Activated naive CD8-positive, alpha-beta T cell treated with anti-CD3 and anti-CD28 coated beads, Interleukin-2, amount 50 U/mL, for 24 hours (primary cell): ENCODE measurements around the gene SNAP47.

Experiments
- ATAC-seq: fragments of 150-1000 bp; cut with Tn5 transposase; one replicate; pipeline ENCODE4 v1.10.0; 2021
- DNase-seq: peaks from one replicate; pipeline ENCODE4 v3.0.0; 2021
- H3K27ac Mint-ChIP-seq: one replicate; pipeline ENCODE4 v1.8.0; 2021; ENCODE audit warnings: mild to moderate bottlenecking, mixed read lengths
- H3K27me3 Mint-ChIP-seq: one replicate; pipeline ENCODE4 v1.8.0; 2021; ENCODE audit warnings: mixed read lengths
- H3K36me3 Mint-ChIP-seq: one replicate; pipeline ENCODE4 v1.8.0; 2021; ENCODE audit warnings: low read depth, mixed read lengths
- H3K4me1 Mint-ChIP-seq: one replicate; pipeline ENCODE4 v1.8.0; 2021; ENCODE audit warnings: mixed read lengths
- H3K4me3 Mint-ChIP-seq: one replicate; pipeline ENCODE4 v1.8.0; 2021; ENCODE audit warnings: mild to moderate bottlenecking, moderate library complexity, mixed read lengths
- H3K9me3 Mint-ChIP-seq: one replicate; pipeline ENCODE4 v1.8.0; 2021; ENCODE audit warnings: mixed read lengths

Gene SNAP47

DNA sequence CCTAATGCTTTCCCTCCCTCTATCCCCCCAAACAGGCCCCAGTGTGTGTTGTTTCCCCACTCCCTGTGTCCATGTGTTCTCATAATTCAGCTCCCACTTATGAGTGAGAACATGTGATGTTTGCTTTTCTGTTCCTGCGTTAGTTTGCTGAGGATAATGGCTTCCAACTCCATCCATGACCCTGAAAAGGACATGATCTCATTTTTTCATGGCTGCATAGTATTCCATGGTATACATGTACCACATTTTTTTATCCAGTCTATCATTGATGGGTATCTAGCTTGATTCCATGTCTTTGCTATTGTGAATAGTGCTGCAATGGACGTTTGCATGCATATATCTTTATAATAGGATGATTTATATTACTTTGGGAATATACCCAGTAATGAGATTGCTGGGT is 89.0 kb downstream of the SNAP47 start:
- Mint-ChIP-seq H3K4me1 (peaks cover 8% of the 10 kb centered on the region), H3K27ac (no peak overlapping the region)
- ATAC-seq = no peak

DNA sequence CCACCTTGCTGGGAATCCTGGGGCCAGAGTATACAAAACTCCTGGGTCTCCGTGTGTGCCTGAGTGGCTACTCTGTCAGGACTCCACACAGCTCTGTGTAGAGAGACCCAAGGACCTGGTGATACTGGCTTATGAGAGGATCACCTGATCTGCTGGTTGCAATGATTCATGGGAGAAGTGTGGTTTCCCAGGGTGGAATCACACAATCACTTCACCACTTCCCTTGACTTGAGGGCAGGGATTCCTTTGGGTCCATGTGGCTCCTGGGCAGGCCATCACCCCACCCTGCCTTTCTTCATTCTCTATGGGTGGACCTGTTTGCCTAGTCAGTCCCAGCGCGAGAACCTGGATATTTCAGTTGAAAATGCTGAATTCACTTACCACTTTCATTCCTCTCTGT is 93.6 kb downstream of the SNAP47 start:
- H3K4me3 Mint-ChIP-seq = no peak overlapping the region
- H3K27ac Mint-ChIP-seq = no peak overlapping the region
- H3K9me3 Mint-ChIP-seq = peaks cover 12% of the 10 kb centered on the region
- peaks cover 8% of the 10 kb centered on the region for H3K4me1 Mint-ChIP-seq
- DNase-seq (no peak), ATAC-seq (no peak)
- peaks cover 1% of the 10 kb centered on the region for H3K36me3 Mint-ChIP-seq
- peaks cover 4% of the 10 kb centered on the region for H3K27me3 Mint-ChIP-seq

More for the DNA sequence above, 89.0 kb downstream of the SNAP47 start:
- peaks cover 24% of the 10 kb centered on the region for H3K9me3 Mint-ChIP-seq
- DNase-seq = no peak
- H3K36me3 Mint-ChIP-seq = peaks cover 1% of the 10 kb centered on the region
- H3K27me3 Mint-ChIP-seq = peaks cover 3% of the 10 kb centered on the region
- no peak overlapping the region for H3K4me3 Mint-ChIP-seq
